DOHH2 (cell line): ENCODE results near the gene TMEM119.

Experiments
- H3F3A ChIP-seq: fragments of 200-600 bp; sonication (generic), shearing (Covaris generic); 2 replicates; pipeline ENCODE4 v1.6.0; 2016; ENCODE audit warnings: antibody characterized with exemption, mild to moderate bottlenecking; ENCODE audit not compliant: control insufficient read depth, insufficient read depth
- H3K27ac ChIP-seq: fragments of 200-600 bp; sonication (generic); 2 replicates; pipeline ENCODE4 v1.5.1; 2014; ENCODE audit warnings: low read depth, mild to moderate bottlenecking, low read length, moderate library complexity
- H3K27me3 ChIP-seq: fragments of 200-600 bp; sonication (generic); 2 replicates; pipeline ENCODE4 v1.6.1; 2014; ENCODE audit warnings: mild to moderate bottlenecking, low read length, mixed read lengths; ENCODE audit not compliant: control insufficient read depth
- H3K36me3 ChIP-seq: fragments of 200-600 bp; sonication (generic); 2 replicates; pipeline ENCODE4 v1.6.1; 2014; ENCODE audit warnings: mild to moderate bottlenecking, low read length, moderate library complexity, mixed read lengths; ENCODE audit not compliant: control insufficient read depth
- H3K4me1 ChIP-seq: fragments of 200-600 bp; sonication (generic); 2 replicates; pipeline ENCODE4 v1.6.1; 2014; ENCODE audit warnings: mild to moderate bottlenecking, low read length, mixed read lengths; ENCODE audit not compliant: control insufficient read depth
- H3K4me2 ChIP-seq: fragments of 200-600 bp; sonication (generic); 2 replicates; pipeline ENCODE4 v1.6.0; 2014; ENCODE audit warnings: mild to moderate bottlenecking, low read length, moderate library complexity
- H3K4me3 ChIP-seq: fragments of 200-600 bp; sonication (generic); 2 replicates; pipeline ENCODE4 v1.5.1; 2014; ENCODE audit warnings: mild to moderate bottlenecking, low read length, mixed read lengths
- H3K79me2 ChIP-seq: fragments of 200-600 bp; sonication (generic); 2 replicates; pipeline ENCODE4 v1.6.1; 2014; ENCODE audit warnings: mild to moderate bottlenecking, low read length, mixed read lengths; ENCODE audit not compliant: control insufficient read depth
- H3K9me2 ChIP-seq: fragments of 200-600 bp; sonication (generic); replicated peaks from 2 replicates; pipeline ENCODE4 v1.6.1; 2014; ENCODE audit warnings: mild to moderate bottlenecking, low read length, mixed read lengths; ENCODE audit not compliant: control insufficient read depth
- H3K9me3 ChIP-seq: fragments of 200-600 bp; sonication (generic); 2 replicates; pipeline ENCODE4 v1.6.1; 2014; ENCODE audit warnings: antibody characterized with exemption, low read length, mixed read lengths; ENCODE audit not compliant: control insufficient read depth, insufficient read depth
- H4K20me1 ChIP-seq: fragments of 200-600 bp; sonication (generic); 2 replicates; pipeline ENCODE4 v1.6.0; 2014; ENCODE audit warnings: low read depth, mild to moderate bottlenecking, antibody characterized with exemption, low read length, moderate library complexity; ENCODE audit not compliant: control insufficient read depth, insufficient read depth
- EZH2phosphoT487 ChIP-seq: fragments of 200-600 bp; sonication (generic); IDR thresholded peaks from 2 replicates; pipeline ENCODE4 v1.6.1; 2017; ENCODE audit warnings: borderline replicate concordance, mild to moderate bottlenecking, antibody characterized with exemption, low read length, moderate library complexity, mixed read lengths
- TF ChIP-seq, protein P1 (sequence below): fragments of 200-600 bp; sonication (generic); IDR thresholded peaks from one replicate; pipeline ENCODE4 v1.5.1; 2014; ENCODE audit warnings: antibody characterized with exemption, mild to moderate bottlenecking, low read depth, low read length; ENCODE audit not compliant: poor library complexity, severe bottlenecking

Gene TMEM119

DNA sequence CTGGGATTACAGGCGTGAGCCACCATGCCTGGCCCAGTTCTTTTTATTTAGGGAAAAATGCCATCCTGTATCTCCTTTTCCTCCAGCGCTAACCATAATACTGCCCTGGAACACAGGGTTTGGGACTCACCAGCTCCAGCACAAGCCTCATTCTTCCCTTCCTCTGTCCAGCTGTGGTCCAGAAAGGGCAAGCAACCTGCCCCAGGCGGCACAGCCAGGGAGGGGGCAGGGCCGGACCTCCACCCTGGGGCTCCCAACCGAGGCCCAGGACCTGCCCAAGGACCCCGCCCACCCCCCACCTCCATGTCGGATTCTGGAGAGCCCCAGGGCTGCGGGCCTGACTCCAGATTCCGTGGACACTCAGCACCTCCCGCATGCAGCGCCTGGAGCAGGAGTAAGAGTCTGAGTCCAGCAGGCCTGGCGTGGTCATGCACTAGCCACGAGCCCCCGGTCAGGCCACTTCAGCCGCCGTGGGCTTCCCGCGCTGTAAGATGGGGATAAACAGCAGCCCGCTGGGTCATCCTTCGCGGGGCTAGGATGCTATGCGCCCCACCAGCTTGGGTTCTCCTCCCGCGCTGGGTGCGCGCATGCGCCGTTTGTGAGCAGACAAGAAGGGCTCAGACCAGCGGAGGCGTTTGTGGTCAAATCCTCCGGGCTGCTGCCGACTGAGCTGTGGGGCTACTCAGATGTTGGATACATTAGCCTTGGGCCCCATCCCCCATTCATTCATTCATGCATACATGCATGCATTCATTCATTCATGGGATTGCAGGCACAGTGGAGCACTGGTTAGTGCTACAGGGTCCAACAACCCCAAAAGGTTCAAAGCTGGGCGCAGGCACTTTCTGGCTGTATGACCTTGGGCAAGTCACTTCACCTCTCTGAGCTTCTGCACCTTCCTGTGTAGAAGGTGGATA is 16.3 kb downstream of the TMEM119 start:
- no peaks in the 10 kb centered on the region for H4K20me1 ChIP-seq
- no peak for TF ChIP-seq EZH2phosphoT487
- TF ChIP-seq, protein P1, sequence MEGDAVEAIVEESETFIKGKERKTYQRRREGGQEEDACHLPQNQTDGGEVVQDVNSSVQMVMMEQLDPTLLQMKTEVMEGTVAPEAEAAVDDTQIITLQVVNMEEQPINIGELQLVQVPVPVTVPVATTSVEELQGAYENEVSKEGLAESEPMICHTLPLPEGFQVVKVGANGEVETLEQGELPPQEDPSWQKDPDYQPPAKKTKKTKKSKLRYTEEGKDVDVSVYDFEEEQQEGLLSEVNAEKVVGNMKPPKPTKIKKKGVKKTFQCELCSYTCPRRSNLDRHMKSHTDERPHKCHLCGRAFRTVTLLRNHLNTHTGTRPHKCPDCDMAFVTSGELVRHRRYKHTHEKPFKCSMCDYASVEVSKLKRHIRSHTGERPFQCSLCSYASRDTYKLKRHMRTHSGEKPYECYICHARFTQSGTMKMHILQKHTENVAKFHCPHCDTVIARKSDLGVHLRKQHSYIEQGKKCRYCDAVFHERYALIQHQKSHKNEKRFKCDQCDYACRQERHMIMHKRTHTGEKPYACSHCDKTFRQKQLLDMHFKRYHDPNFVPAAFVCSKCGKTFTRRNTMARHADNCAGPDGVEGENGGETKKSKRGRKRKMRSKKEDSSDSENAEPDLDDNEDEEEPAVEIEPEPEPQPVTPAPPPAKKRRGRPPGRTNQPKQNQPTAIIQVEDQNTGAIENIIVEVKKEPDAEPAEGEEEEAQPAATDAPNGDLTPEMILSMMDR, result no peak
- no peaks in the 10 kb centered on the region for H3F3A ChIP-seq
- no peaks in the 10 kb centered on the region for H3K9me2 ChIP-seq
- H3K4me1 ChIP-seq, result peaks cover 10% of the 10 kb centered on the region
- H3K4me3 ChIP-seq, result no peak overlapping the region
- H3K36me3 ChIP-seq, result no peaks in the 10 kb centered on the region
- H3K4me2 ChIP-seq, result no peak overlapping the region
- H3K79me2 ChIP-seq, result no peaks in the 10 kb centered on the region
- no peaks in the 10 kb centered on the region for H3K9me3 ChIP-seq
- no peak overlapping the region for H3K27ac ChIP-seq
- peaks cover 20% of the 10 kb centered on the region for H3K27me3 ChIP-seq

DNA sequence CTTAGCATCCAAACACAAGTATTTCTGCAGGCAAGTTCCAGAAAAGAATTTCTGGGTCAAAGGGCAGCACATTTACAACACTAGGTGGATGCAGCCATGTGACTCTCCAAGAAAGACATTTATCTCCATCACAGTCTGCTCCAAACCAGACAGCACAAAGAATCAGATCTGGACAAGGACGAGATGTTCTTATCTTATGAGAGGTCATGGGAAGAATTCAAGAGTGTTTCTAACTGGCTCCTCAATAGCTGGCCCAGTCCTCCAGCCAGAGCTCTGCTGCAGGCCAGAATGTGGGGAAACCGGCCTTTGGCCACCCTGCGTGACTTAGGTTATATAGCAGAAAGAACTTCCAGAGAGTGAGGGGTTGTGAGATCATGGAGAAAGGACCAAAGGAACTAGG is 17.4 kb downstream of the TMEM119 start:
- no peaks in the 10 kb centered on the region for H3K9me3 ChIP-seq
- H3K36me3 ChIP-seq, result no peaks in the 10 kb centered on the region
- H3K27ac ChIP-seq, result no peak overlapping the region
- H3K4me3 ChIP-seq, result no peak overlapping the region
- no peaks in the 10 kb centered on the region for H3K9me2 ChIP-seq
- H3K79me2 ChIP-seq, result no peaks in the 10 kb centered on the region
- TF ChIP-seq, protein P1, result no peak
- no peak for TF ChIP-seq EZH2phosphoT487
- peaks cover 10% of the 10 kb centered on the region for H3K4me1 ChIP-seq
- H4K20me1 ChIP-seq, result no peaks in the 10 kb centered on the region
- H3K4me2 ChIP-seq, result no peak overlapping the region
- H3K27me3 ChIP-seq, result peaks cover 12% of the 10 kb centered on the region
- H3F3A ChIP-seq, result no peaks in the 10 kb centered on the region

DNA sequence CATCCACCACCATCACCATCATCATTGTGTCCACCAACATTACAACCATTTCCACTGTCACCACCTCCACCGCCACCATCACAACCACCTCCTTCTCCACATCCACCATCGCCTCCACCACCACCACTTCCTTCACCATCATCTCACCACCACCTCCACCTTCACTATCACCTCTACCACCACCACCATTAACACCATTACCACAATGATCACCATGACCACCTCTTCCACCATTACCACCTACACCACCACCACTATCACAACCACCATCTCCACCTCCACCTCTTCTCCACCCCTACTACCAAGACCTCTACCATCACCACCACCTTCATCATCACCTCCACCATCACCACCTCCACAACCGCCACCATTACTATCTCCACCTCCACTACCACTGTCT is 19.1 kb downstream of the TMEM119 start:
- TF ChIP-seq EZH2phosphoT487, result no peak
- TF ChIP-seq, protein P1, result no peak
- peaks cover 10% of the 10 kb centered on the region for H3K4me1 ChIP-seq
- peaks cover 3% of the 10 kb centered on the region; the same call in 1 of the 2 replicates for H3K27me3 ChIP-seq
- H3K36me3 ChIP-seq, result no peaks in the 10 kb centered on the region
- H4K20me1 ChIP-seq, result no peaks in the 10 kb centered on the region
- H3F3A ChIP-seq, result no peaks in the 10 kb centered on the region
- H3K9me3 ChIP-seq, result no peaks in the 10 kb centered on the region
- no peak overlapping the region for H3K27ac ChIP-seq
- H3K9me2 ChIP-seq, result no peaks in the 10 kb centered on the region
- H3K4me3 ChIP-seq, result no peak overlapping the region
- H3K79me2 ChIP-seq, result no peaks in the 10 kb centered on the region
- H3K4me2 ChIP-seq, result no peak overlapping the region
